Renal cortex interstitium (tissue), 11 donors: Measurements from ENCODE around the gene SNED1. TPM values are rescaled to one million over a fixed set of nuclear protein-coding genes. Genes with fewer than 3 reads are reported as not detected.

ENCODE experiments used
- DNase-seq, 11 donors: peaks; one replicate each; pipeline ENCODE4 v3.0.0-alpha.2; 2013; ENCODE audit warnings: low read depth in 9 of 11, low spot score in 4 of 11; ENCODE audit errors: extremely low read depth in 1 of 11
- polyA plus RNA-seq, 3 donors: library from polyadenylated mRNA; unstranded; fragments of 120-200 nt; gene quantifications; one replicate each; pipeline ENCODE4 v1.2.1, GENCODE V29; 2013; ENCODE audit not compliant: insufficient read length in 3 of 3

Gene SNED1
- polyA plus RNA-seq, 3 donors, result 6.1 to 13.9 (median 8.1) TPM

GRCh38 chr2:241050624-241051577 is 52.5 kb downstream of the SNED1 start:
- no peak for DNase-seq

- no peak for DNase-seq
Observed at GRCh38 chr2:241051578-241052487, 53.4 kb downstream of the SNED1 start.

DNA sequence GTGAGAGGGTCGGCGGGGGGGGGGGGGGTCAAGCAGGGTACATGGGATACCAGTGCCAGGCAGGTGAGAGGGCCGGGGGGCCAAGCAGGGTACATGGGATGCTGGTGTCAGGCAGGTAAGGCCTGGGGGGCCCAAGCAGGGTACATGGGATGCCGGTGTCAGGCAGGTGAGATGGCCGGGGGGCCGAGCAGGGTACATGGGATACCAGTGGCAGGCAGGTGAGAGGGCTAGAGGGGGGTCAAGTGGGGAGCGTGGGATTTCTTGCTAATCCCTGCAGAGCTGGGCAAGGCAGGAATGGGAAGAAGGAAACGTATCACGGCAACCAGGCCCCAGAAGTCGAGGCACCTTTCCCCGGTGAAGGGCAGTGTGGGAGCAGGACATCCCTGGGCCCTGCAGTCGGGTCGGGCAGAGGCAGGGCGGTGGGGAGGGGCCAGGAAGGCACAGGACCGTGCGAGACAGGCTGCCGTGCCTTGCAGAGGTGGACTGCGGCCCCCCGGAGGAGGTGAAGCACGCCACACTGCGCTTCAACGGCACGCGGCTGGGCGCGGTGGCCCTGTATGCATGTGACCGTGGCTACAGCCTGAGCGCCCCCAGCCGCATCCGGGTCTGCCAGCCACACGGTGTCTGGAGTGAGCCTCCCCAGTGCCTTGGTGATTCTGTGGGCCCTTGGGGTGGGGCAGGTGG is 54.4 kb downstream of the SNED1 start:
- DNase-seq, result no peak

GRCh38 chr2:241053576-241054251 is 55.3 kb downstream of the SNED1 start:
- DNase-seq, result no peak

GRCh38 chr2:241061275-241061674 is 62.9 kb downstream of the SNED1 start:
- no peak for DNase-seq

- DNase-seq, result no peak
Observed at GRCh38 chr2:241062389-241063092, 64.1 kb downstream of the SNED1 start.

DNA sequence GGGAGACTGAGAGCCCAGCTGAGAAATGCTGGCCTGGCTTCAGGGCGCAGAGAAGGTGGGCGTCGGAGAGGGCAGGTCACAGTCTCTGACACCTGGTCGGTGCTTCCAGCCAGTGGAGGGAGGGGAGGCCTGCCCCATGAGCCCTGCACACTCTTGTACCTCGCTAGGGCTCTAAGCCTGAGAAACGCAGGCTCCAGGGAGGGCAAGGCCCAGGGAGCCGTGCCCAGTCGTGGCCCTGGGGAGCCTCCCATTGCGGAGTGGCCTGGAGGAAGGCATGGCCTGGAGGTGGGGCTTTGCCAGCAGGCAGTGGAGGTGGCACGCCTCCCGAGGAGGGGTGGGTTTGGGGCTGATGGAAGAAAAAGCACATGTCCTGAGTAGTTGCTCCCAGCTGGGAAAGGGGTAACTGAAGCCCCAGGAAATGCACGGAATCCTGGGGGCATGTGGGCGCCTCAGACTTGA is 64.7 kb downstream of the SNED1 start:
- DNase-seq, result no peak

- DNase-seq, result no peak
Observed at GRCh38 chr2:241063587-241063986, 65.2 kb downstream of the SNED1 start.

- peak in 1 of 11 donors; percentile 4 for DNase-seq
Observed at GRCh38 chr2:241064008-241064801, 65.8 kb downstream of the SNED1 start.

DNA sequence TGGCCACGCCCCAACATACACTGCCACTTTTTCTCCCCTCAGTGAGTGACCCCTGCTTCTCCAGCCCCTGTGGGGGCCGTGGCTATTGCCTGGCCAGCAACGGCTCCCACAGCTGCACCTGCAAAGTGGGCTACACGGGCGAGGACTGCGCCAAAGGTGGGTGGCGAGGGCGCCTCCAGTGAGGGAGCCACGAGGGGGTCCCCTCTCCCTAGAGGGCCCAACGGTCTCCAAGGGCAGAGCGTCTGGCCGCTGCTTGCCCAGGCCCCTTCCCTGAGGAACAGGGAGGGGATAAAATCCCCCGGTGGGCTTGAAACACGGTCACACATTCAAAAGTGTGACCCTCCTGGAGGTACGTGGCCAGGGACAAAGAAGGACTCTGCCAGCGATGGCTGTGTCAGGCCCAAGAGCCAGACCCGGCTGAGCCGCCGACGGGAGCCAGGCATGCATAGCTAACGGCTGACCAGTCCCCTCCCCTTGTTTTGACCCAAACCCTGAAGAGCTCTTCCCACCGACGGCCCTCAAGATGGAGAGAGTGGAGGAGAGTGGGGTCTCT is 66.5 kb downstream of the SNED1 start:
- DNase-seq, result no peak

DNA sequence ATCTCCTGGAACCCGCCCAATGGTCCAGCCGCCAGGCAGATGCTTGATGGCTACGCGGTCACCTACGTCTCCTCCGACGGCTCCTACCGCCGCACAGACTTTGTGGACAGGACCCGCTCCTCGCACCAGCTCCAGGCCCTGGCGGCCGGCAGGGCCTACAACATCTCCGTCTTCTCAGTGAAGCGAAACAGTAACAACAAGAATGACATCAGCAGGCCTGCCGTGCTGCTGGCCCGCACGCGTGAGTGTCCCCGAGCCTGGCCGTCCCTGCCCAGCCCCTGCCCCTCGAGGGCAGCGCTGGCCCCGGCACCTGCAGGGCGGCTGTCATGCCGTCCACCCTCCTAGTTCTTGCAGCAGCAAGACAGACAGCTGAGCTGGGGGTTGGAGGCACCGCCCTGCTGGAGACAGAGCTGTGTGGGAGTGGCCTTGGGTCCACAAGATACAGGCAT is 67.0 kb downstream of the SNED1 start:
- peak in 3 of 11 donors; percentile 11 to 41 (median 15) for DNase-seq

- no peak for DNase-seq
Observed at GRCh38 chr2:241066171-241066892, 67.9 kb downstream of the SNED1 start.

DNA sequence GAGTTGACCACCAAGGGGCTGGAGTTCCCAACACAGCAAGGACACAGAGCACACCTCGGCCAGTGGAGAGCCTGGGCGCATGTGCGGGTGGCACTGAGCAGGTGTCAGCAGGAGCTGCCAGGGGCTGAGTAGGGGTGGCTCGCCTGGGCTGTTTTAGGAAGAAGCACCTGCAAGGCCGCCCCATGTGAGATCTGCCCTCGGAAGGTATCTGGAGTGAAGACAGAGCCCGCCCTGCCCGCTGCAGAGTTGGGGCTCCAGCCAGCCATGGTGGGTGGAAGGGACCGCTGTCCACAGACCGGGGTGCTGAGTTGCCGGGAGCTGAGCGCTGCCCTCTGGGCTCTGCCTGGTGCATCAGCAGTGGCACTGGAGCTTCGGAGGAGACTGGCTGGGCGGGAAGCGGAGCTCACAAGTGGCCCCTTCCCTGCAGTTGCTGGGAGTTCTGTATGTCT is 68.5 kb downstream of the SNED1 start:
- DNase-seq, result peak in 3 of 11 donors; percentile 15 to 26 (median 18)

- no peak for DNase-seq
Observed at GRCh38 chr2:241067501-241068135, 69.2 kb downstream of the SNED1 start.

DNA sequence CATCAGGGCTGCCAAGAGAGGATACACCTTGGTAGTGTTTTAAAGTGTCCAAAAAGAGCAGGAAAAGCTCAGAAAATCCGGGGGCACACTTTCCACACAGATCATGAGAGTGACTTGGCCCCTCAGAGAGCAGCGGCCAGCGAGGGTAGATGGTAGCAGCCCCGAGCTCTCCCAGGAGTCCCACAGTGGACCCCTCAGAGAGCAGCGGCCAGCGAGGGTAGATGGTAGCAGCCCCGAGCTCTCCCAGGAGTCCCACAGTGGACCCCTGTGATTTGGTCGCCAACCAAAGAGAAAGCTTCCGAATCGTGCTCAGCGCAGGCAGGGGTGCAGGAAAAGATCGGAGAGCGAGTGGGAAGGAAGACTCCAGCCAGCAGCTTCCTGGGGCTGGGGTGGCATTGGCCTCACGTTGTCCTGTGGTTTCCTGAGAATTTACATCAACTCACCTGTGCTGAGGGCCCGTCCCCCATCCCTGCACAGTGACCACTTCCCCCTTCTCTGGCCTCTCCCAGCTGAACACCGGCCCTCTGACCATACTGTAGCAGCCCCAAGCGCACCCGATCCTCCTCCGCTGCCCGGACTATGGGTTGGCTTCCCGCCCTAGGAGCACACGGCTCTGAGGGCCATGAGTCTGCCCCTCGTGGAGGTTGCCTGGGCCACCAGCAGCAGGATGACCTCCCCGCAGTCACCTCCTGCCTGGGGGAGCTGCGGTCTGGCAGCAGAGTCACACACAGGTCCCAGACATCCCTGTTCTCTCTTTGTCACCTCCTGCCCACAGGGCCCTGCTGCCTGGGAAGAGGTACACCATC is 69.9 kb downstream of the SNED1 start:
- DNase-seq, result no peak
